HG02571 (cell line): ENCODE results near the gene SP3.

Source experiments
- ATAC-seq: cut with Tn5 transposase; IDR thresholded peaks from one replicate; pipeline ENCODE4 v1.9.1; 2021; ENCODE audit warnings: mild to moderate bottlenecking, moderate library complexity; ENCODE audit not compliant: unreplicated experiment

Gene SP3

DNA sequence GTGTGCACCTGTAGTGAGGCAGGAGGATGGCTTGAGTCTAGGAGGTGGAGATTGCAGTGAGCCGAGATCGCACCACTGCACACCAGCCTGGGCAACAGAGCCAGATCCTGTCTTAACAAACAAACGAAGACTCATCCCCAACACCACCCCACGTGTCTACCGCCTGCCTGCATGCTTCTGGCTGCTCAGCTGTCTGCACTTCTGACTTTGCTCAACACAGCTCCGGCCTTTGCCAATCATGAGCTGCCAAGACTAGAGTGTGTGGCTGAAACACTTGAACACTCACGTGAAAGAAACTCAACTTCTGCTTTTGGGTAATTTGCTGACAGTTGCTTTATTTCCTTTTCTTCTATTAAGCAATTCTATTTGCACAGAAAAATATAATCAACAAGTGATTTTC, 32.1 kb upstream of the SP3 start:
- peak; percentile 85 for ATAC-seq

DNA sequence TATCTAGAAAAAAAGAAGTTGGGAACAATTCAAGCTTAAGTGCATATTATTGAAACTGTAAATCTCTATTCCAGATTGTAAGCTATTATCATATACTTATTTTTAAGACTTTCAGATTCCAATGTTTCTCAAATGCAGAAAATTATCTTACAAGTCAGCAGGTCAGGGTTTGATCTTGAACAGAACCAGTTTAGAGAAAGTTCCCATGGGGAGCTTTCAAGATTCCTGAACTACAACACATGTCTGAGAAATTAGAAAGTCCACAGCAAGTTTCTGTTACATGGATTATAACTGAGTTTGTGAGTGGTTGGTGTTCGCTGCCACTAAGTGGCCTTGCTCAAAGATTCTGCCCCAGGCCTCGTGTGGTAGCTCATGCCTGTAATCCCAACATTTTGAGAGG, 31.6 kb upstream of the SP3 start:
- no peak for ATAC-seq

DNA sequence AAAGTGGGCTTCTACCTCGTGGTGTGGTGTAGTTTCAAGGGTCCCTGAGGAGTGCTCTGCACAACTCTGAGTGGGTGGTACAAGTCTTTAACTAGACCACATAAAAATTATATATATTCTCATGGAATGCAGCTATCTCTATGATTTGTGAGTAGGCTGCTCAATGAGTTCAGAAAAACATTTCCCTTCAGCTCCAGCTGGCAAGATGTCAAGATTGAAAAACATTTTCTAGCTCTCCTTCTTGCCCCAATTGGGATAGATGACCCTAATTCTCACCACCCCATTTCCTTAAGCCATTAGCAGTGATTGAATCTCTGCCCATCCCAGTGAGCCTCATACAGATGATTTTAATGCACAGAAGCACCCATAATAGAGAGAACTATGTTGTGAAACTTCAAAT, 28.3 kb upstream of the SP3 start:
- ATAC-seq: no peak

DNA sequence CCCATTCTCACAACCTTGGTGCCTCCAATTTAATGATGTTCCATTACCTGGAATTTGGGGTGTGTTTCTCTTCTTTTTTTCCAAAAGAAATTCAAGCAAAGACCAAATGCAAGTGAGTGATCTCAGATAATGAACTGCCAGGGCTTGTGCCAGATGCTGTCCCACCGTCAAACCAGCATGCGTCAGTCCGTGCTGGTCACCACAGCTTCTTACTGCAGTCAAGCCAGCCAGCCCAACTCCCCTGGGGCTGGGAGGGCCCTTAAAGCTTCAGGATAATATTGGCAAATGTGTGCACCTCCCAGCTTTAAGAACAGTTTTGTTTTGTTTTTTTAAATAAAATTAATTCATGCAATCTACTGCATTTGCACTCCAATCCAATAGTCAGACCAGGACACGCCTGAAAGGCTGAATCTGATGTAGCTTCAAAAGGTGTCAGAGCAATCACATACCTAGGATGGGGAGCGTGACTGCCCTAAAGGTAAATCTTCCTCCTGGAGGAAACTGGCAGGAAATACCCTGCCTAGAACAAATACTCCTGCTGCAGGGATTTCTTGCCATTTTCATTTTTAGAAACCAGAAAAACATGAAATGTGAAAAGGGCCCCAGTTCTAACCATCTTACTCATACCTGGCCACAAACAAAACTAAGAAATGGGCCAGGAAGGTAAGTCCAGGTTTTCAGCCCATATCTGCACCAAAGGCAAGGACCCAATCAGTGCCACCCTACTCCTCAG, 26.8 kb upstream of the SP3 start:
- no peak for ATAC-seq

DNA sequence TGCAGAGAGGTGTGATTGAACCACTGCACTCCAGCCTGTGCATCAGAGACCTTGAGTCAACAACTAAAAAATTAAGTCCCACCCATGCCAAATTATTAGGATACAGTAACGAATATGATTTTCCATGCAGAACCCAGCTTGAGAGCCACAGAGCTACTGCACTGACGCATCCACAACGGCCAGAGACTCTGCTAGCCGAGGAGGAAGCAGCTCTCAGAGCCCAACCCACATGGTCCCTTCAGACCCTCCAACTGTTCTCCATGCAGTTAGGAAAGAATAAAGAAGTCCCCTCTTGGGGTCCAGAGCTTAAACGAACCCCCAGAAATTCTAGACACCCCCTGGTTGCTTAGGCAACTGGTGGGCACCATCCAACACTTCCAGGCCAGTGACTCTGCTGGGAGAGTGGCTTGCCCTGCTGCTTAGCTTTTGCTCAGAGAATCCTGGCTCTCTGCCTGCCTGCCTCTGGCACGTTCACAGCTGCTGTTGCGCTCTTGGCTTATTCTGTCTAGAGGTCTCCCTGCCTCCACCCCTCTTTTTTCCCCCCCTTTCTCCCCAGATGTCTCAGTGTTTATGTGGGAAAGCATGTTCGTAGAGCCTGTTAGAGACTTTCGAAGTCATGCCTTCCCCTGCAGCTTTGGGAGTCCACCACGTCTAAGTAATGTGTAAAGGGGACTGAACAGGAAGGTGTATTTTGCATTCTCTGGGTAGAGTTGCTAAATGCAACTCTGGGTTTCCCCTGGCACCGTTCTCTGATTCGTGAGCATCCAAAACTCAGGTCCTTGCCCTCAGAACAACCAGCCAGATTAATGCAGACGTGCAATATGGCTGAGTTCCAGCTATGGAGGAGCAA, 26.0 kb upstream of the SP3 start:
- ATAC-seq: peak; percentile 72

DNA sequence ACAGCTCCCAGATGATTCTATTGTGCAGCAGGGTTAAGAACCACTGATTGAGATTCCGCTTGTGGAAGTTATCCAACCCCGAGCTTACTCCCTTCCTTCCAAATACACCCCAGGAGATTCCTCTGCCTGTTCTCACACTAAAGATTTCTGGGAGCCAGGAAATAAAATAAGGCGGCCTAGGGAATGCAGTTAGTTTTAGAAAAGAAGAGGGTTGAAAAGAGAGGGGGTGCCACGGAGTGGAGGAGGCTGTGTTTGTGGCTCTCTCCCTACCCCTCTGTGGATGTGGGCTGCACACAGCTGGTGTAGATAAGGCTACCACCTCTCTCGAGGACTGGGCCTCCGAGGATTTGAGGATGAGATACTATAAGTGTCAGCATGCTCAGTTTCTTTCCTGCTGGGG, 25.1 kb upstream of the SP3 start:
- ATAC-seq: no peak

DNA sequence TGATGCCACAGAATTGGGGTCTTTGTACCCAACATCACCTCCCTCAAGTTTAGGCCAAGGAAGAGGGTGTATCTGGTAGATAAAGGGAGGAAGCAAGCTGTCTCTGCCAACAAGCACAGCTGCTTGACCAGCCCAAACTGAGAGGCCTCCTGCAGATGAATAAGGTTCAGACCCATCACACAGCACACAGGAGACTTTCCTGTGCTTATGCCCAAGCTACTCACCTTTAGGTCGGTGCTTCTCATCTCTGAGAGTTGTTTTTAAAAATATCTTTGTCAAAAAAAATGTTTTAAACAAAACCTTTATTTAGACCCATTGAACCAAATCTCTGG, 24.7 kb upstream of the SP3 start:
- peak; percentile 17 for ATAC-seq

DNA sequence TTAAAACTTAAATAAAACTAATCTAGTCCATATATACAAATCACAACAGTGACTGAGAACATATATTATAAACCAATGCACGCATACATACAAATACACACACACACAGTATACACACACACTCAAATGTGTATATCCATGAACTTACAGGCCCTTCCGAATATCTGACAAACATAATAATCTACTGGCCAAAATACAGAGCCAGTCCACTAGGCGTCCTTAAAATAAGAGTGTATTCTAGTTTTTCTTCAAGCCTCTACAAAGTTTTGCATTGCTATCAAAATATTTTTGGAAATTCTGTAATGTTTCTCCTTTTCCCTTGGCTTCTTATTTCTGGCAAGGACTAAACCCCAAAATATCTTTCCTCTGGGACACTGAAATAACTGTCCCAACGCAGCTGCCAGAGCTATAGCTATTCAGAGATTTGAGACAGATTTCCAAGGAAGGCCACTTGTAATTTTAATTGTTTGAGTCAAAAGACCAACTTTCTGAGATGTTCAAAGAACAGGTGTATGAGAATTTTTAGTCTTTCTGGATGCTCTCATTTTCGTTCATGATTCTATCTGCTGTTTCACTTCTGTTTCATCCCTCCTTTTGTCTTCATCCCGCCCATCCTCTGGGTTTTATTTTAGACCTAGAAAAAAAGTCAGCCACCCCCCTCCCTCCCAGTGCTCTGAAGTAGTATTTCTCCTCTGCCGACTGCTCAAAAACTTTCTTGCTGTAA, 24.1 kb upstream of the SP3 start:
- peak; percentile 34 for ATAC-seq

DNA sequence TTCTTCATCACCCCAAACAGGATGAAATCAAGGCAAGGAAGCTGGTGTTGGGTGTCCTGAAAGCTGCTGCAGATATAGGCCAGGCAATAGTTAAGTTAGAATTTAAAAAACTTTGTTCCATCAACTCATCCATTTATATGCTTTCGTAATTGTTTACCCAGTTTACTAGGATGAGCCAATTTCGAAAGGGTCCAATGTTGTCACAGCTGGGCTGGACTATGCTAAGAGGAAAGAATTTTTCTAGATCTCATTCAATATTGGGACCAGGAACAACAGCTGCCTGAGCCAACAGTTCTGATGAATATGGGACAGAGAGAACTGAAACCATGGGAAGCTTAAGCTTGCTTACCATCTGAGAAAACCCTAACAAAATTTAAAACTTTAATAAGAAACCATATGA, 21.6 kb upstream of the SP3 start:
- ATAC-seq: no peak

DNA sequence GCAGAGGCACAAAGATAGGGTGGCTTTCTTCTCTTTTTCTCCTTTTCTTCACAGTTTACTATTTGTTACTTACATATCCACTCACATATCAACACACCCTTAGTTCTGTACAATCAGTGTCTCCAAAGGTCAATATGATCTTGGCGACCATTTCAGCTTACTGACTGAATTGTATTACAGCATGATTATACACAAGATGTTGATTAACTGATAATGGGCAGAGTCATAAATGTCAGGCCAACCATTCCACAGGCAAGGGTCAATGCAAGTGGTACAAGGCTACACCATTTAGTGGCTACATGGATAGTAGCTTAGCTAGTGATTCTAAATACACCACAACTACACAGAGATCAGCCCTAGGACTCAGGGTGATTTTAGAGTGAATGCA, 20.4 kb upstream of the SP3 start:
- no peak for ATAC-seq

DNA sequence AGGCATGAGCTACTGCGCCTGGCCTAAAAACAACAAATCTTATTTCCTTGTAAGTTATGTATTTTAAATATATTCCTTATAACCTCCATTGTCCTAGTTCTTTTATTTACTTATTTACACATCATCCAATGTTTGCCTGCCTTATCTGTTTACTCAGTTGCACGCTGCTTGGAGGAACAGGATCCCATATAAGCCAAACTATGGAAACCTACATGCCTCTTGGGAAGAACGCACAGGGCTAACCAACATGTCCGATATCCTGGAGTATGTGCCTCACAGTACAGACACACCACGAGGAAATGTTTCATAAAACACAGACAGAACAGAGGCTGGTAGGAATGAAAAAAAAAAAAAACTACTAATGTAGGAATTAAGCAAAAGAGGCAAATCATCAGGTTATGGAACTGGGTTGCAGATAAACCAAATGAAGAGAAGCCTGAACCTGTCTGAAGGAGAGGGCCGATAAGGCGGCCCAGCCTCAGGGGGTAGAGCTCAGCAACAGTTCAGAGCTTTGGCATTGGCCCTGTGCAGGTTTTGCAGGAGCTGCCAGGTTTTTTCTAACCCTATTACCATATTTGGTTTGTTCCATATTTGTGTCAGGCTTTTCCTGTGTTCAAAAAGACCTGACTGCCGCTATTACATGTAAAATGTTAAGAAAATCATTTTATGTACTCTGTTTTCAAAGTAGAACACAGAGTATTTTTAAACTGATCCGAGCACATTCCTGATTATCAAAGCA, 19.9 kb upstream of the SP3 start:
- ATAC-seq: no peak

DNA sequence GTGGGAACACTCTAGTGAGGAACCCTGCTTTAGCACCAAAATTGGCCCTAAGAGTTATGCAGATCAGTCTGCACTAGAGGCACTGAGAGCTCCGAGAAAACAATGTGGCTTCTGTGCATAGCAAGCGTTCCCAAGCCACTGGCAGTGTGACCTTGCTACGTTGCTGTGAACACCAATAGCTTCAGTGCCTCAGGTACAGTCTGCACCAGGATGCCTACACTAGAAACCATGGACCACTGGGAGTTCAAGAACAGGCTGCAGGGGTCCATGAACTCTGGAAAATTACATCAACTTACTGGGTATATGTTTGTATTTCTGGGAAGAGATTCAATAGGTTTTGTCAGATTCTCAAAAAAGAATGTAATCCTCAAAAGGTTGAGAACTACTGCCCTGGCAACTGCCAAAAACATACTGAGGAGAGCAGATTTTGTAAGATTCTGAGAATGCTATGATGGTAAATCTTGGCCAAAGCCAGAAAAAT, 18.3 kb upstream of the SP3 start:
- ATAC-seq: no peak

DNA sequence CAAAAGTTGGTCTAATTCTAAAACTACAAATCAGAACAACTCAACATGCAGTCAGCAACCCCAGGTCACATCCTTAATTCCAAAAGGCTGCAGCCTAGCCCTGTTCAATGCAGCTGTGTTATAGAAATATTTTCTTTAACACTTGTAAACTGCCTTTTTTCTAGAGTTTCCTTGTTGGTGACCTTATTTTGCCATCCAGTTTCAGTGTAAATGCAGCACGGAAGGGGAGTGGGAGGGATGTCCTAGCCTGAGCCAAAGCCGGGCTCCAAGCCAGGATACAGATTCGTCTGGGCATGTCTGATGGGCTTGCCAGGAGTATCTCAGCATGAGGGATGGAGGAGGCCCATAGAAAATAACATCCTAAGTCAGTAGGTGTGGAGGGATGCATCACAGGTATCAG, 17.7 kb upstream of the SP3 start:
- ATAC-seq: no peak

DNA sequence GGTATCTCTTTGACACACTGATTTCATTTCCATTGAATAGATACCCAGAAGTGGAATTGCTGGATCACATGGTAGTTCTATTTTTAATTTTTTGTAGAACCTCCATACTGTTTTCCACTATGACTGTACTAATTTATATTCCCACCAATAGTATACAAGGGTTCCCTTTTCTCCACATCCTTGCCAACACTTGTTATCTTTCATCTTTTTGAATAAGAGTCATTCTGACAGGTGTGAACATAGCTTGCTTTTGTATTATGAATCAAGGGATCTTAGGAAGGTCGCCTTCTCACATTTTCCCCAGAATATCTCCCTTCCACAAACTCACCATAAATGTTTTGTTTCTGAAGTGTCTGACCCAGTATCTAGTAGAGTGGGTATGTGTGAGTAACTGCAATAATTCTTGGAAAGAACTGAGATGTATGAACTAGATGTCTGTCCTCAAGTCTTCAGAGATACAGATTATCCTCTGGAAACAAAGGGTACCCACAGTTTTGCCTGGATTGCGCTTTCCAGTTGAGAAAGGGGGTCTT, 17.1 kb upstream of the SP3 start:
- ATAC-seq: no peak

DNA sequence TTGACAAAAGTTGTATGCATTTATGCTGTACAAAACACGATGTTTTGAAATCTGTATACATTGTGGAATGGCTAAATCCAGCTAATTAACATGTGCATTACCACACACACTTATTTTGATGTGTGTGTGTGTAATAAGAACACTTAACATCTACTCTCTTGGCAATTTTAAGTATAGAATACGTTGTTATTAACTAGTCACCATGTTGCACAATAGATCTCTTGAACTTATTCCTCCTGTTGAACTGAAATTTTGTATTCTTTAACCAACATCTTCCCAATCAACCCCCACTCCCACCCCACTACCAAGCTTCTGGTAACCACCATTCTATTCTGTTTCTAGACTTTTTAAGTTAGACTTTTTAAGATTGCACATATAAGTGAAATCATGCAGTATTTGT, 16.3 kb upstream of the SP3 start:
- ATAC-seq: no peak

DNA sequence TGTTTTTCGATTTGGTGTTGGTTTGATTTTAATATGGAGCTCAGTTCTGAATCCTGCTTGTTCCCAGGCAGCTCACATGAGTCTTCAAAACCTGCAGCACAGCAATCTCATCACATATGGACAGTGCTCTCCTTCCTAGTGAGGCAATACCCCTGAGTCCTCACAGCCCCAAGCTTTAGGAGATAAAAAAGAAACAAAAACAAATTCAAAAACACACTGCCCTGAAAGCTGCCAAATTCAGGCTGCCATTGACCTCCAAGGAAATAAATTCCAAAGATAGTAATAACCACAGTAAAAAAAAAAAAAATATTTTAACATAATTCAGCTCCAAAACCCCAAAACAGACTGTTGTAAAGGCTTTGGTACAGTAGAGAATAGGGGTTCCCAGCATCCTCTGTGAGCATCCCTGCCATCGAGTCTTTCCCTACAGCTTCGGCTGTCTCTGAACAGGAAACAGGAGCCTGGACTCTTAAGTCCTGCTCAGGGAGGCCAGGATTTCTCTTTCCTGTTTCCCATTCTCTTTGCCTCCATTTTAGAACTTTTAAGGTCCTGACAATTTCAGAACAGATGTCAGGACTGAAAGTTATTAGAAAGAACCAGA, 14.7 kb upstream of the SP3 start:
- no peak for ATAC-seq

DNA sequence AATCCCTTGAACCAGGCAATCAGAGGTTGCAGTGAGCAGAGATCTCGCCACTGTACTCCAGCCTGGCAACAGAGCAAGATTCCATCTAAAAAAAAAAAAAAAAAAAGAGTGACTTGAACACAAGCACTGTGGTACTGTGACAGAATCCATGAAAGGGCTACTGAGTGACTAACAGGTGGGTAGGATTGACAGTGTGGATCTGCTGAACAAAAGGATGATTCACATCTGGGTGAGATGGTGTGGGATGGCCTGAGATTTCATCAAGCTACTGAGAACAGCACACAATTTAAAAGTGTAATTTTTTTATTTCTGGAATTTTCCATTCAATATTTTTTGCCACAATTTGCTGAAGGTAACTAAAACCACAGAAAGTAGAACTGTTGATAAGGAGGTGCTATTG, 13.3 kb upstream of the SP3 start:
- no peak for ATAC-seq

DNA sequence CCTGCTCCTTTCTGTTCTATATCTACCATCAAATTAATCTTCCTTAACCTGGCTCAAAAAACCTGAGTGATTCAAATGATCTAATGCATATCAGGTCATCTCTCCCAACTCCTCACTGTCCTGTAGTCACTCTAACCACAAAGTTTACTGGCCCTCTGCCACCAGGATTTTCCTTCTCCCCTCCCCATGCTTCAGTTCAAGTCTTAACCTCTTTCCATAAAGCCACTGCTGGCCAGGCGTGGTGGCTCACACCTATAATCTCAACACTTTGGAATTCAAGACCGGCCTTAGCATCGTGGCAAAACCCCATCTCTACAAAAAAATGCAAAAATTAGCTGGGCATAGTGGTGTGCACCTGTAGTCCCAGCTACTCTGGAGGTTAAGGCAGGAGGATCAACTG, 7.5 kb upstream of the SP3 start:
- no peak for ATAC-seq

DNA sequence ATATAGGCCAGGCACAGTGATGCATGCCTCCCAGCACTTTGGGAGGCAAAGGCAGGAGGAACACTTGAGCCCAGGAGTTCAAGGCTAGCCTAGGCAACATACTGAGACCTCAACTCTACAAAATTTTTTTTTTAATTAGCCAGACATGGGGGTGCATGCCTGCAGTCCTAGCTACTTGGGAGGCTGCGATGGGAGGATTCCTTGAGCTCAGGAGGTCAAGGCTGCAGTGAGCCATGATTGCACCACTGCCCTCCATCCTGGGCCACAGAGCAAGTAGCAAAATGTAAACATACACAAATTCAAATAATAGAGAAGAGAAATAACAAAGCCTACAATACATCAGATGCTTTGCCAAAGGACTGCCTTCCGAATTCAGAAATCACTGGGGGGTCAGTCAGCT, 7.0 kb upstream of the SP3 start:
- ATAC-seq: no peak

DNA sequence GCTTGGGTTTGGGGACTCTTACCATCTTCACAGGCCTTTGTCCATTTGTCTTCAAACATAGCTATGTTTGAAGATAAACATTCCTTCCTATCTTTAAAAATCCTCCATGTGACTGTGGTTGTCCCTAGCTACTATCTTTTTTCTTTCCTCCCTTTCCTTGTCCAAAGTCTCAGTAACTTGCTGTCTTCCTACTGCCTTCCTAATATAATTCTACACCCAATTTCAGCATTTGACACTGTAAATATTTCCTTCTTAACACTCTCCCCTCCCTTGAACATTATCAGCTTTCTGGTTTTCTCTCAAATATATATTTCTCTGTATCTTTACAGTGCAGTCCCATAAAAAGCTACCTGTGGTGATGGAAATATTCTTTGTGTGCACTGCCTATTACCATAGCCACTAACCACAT, 5.3 kb upstream of the SP3 start:
- ATAC-seq: no peak

DNA sequence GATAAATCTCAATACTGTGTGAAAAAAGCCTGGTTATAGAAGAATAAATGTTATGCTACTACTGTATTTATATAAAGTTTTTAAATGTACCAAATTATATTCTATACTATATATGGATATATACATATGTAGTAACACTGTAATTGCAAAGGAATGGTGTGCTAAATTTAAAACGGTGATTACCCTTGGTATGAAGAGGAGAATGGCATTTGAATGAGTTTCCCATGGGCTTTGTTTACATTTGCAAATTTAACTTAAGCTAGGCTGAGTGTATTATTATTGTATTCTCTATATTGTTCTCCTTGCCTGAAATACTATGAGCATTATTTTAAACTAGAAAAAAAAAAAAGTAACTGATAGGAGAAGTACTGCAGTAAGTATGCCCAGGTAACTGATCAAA, 4.7 kb upstream of the SP3 start:
- ATAC-seq: no peak
